Effector CD8-positive, alpha-beta T cell (primary cell): ENCODE data around the gene KLHDC10.
"Not testable (repeated sequence)": the region's sequence is repeated elsewhere in the genome, so short reads cannot be mapped to it uniquely, and the experiment has no call there.

Experiments
- DNase-seq: peaks from one replicate; lab custom pipeline; 2025; lab: John Stamatoyannopoulos, UW

The KLHDC10 gene

DNA sequence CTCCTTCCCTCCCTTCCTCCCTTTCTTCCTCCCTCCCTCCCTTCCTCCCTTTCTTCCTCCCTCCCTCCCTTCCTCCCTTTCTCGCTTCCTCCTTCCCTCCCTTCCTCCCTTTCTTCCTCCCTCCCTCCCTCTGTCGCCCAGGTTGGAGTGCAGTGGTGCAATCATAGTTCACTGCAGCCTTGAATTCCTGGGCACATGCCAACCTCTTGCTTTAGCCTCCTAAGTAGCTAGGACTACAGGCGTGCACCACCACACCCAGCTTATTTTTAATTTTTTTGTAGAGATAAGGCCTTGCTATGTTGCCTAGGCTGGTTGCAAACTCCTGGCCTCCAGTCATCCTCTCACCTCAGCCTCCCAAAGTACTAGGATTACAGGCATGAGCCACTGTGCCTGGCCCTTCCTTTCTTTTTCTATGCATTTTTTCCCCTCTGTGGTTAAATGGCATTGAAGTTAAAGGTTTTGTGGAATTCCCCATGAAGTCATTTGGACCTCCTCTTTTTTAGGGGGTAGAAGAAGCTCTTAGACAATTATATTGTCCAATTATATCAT, 9.6 kb downstream of the KLHDC10 start:
- DNase-seq: no peak

DNA sequence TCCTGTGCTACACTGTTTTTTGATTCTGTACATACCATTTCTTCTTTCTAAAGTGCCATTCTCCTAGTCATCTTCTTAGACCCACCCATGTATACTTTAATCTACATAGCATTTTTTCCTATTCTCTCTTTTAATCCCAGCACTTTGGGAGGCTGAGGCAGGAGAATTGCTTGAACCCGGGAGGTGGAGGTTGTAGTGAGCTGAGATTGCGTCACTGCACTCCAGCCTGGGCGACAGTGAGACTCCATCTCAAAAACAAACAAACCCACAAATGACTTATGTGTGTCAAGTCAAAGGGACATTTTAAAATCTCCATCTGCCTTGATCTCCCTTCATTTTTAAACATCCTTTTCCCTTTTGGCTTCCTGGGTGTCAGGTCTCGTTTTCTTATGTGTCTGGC, 13.2 kb downstream of the KLHDC10 start:
- DNase-seq: not testable (repeated sequence)

DNA sequence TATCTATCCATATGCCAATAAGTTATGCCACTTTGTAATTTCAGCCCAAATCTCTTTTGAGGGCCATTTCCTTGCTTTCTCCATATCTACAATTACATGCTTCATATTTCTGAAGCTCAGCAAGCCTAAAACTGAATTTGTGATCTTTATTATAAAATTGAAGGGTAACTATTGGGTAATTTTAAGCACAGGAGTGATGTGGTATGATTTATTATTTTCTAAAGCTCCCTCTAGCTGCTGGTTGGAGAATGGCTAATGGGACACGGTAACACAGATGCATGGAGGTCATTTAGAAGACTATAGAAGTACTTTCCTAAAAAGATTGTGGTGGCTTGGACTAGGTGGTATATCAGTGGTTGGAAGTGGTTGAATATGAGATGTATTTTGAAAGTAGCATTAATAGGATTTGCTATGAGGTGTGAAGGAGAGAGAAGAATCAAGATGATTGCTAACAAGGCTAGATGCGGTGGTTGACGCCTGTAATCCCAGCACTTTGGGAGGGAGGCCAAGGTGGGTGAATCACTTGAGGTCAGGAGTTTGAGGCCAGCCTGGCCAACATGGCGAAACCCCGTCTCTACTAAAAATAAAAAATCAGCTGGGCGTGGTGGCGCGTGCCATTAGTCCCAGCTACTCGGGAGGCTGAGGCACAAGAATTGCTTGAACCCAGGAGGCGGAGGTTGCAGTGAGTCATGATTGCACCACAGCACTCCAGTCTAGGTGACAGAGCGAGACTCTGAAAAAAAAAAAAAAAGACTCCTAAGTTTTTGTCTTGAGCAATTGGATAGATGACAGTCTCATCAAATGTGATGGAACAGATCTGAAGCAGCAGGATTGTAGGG, 13.9 kb downstream of the KLHDC10 start:
- DNase-seq: no peak

- DNase-seq: not testable (repeated sequence)
Observed at GRCh38 chr7:130085235-130085634, 14.9 kb downstream of the KLHDC10 start.

DNA sequence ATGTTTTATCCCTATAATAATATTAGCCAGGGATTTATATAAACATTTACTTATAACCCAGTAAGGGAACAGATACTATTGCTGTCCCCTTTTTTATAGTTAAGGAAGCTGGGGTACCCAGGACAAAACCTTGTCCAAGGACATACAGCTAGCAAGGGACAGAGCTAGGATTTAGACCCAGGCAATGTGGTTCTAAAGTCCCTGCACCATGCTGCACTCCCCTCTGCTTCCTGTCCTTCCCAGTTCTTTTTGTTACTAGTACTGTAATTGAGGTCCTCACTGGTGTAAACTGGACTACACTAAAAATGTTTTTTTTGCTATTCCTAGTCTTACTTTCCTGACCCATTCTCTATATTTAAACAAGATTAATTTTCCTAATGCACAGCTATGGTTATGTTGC, 16.6 kb downstream of the KLHDC10 start:
- no peak for DNase-seq

GRCh38 chr7:130087364-130087763, 17.0 kb downstream of the KLHDC10 start:
- no peak for DNase-seq

GRCh38 chr7:130090745-130091532, 20.6 kb downstream of the KLHDC10 start:
- no peak for DNase-seq

GRCh38 chr7:130091999-130092398, 21.7 kb downstream of the KLHDC10 start:
- DNase-seq: no peak

DNA sequence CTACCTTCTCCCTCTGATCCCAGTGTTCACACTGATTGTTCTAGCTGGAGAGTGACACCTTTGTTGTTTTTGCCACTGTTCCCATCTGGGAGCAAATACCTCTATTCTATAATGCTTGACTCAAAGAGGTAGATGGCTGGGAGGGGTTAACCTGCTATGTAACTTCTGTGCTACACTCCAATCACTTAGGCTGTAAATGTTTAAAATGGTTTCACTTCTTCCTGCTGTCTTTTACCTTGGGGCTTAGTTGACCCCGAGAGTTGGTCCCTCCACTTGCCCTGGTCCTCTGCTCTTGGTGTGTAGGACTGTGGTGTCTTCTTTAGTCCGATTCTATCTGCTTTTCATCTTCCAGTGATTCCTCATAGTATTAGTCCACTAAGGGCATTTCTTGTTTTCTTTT, 22.3 kb downstream of the KLHDC10 start:
- no peak for DNase-seq

DNA sequence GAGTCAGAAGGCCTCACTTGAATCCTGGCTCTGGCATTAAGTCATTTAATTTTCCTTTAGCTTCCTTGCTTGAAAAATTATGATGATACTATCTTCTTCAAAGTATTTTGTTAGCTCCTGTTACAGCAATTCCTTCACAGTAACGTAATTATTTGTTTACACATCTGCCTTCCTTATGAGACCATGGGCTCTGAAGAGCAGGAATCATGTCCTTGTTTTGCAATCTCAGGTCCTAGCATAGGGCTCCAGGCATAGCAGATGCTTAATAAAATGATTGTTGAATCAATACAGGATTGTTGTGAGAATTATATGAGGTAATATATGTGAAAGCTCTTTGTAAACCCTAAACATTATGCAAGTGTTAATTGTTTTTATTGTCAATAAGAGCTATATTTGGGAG, 25.5 kb downstream of the KLHDC10 start:
- no peak for DNase-seq

DNA sequence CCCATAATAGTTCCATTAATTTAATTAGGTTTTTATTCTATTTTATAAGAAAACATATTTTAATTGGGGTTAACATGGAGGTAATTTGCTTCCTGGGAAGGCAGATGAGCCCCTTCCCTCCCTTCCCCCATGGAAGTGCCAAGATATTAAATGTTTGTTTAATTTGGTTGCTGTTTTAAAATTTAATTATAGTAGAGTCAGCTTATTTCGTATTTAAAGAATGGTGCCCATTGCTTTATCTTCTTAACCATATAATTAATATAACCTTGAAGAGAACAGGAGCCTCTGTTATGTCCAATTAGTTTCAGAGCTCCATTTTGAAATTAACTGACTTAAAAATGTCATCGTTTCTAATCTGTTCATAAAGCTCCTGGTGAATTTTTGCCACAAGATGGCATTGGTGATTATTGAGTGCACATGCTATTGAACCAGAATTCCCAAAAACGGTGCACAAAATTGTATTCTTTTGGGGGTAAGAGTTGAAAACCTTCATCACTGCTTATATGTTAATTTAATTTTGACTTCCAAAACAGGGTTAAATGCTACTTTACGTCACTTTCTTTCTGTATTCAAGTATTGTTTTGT, 26.0 kb downstream of the KLHDC10 start:
- DNase-seq: no peak

- DNase-seq: no peak
Observed at GRCh38 chr7:130099331-130099730, 29.0 kb downstream of the KLHDC10 start.

- no peak for DNase-seq
Observed at GRCh38 chr7:130102588-130102987, 32.3 kb downstream of the KLHDC10 start.

DNA sequence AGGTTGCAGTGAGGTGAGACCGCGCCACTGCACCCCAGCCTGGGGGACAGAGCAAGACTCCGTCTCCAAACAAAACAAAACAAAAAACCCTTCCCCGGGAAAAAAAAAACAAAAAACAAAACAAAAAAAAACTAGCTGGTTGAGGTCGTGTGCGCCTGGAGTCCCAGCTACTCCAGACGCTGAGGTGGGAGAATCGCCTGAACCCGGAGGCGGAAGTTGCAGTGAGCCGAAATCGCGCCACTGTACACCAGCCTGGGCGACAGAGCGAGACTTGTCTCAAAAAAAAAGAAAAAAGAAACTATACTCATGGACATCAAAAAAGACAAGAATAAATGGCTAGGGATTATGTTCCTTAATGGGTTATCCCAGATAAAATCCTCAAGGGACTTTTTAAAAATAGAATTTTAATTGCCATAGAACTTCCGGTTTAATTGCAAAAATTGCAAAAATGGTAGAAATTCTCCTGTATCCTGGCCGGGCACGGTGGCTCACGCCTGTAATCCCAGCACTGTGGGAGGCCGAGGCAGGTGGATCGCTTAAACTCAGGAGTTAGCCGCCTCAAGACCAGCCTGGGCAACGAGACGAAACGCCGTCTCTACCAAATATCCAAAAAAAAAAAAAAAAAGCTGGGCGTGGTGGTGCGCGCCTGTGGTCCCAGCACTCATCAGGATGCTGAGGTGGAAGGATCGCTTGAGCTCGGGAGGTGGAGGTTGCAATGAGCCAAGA, 37.8 kb downstream of the KLHDC10 start:
- DNase-seq: no peak

GRCh38 chr7:130108809-130109208, 38.5 kb downstream of the KLHDC10 start:
- DNase-seq: no peak

GRCh38 chr7:130112093-130112492, 41.8 kb downstream of the KLHDC10 start:
- no peak for DNase-seq

- DNase-seq: no peak
Observed at GRCh38 chr7:130112662-130113425, 42.5 kb downstream of the KLHDC10 start.

DNA sequence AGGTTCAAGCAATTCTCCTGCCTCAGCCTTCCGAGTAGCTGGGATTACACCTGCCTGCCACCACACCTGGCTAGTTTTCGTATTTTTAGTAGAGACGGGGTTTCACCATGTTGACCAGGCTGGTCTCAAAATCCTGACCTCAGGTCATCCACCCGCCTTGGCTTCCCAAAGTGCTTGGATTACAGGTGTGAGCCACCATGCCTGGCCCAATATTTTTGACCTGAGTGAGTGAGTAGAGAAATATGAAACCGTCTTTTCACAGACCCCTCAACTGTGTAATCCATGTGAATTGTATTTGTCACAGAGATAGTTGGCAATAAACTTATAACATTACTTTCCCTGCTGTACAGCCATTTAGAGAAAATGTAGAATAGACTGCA, 43.1 kb downstream of the KLHDC10 start:
- not testable (repeated sequence) for DNase-seq

DNA sequence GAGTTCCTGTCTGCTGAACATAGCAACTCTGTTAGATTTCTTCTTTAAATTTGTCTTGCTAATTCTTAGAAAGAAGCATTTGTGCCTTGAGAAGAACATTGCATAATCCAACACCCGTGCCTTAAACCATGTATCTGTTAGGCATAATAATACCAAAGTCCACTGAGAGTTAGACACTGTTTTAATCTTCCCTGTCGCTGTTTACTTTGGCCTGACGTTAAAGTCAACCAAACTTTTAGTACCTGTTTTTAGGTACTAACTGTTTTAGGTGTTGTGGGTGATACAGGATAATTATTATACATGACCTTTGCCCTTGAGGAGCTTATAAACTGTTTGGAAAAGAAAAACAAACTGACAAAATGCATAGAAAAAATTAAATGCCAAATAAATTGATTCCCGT, 43.6 kb downstream of the KLHDC10 start:
- no peak for DNase-seq

DNA sequence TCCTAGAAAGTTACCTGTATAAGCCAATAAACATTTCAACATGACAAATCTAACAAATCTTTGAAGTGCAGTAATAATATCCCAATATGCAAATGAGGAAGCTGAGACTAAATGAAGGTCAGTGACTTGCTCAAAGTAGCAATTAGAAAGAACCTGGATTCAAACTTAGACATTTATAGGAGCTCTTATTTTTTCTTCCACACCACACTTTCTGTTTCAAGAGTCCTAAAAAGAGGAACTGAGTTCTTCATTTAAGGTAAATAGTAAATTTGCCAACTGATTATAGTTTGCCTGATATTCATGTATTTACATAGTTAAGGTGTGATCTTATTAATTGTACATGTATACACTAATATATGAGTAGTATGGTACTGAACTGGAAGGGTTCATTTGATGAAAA, 44.0 kb downstream of the KLHDC10 start:
- DNase-seq: no peak

GRCh38 chr7:130114776-130115175, 44.4 kb downstream of the KLHDC10 start:
- no peak for DNase-seq
